GM23338 (cell line): Measurements from ENCODE around the gene RNFT1. TPM values are rescaled to one million over a fixed set of nuclear protein-coding genes. Genes with fewer than 3 reads are reported as not detected.
"Not testable (repeated sequence)": the region's sequence is repeated elsewhere in the genome, so short reads cannot be mapped to it uniquely, and the experiment has no call there.

Source experiments
- ATAC-seq: fragments of 200-7000 bp; cut with Tn5 transposase; 3 replicates; pipeline ENCODE4 v1.9.1; 2020
- DNase-seq: peaks from one replicate; pipeline ENCODE4 v3.0.0-alpha.2; 2015; ENCODE audit warnings: low spot score
- H2AFZ ChIP-seq: fragments of 200-600 bp; sonication (generic); 2 replicates; pipeline ENCODE4 v1.8.0; 2016; ENCODE audit warnings: antibody characterized with exemption, mild to moderate bottlenecking, moderate library complexity
- H3F3A ChIP-seq: fragments of 200-600 bp; sonication (generic); replicated peaks from 2 replicates; pipeline ENCODE4 v1.8.0; 2017; ENCODE audit warnings: antibody characterized with exemption, mixed run types, low read depth
- H3K27ac ChIP-seq: fragments of 200-600 bp; sonication (generic); 2 replicates; pipeline ENCODE4 v1.6.1; 2016; ENCODE audit warnings: low read depth
- H3K27me3 ChIP-seq: fragments of 200-600 bp; sonication (generic); 2 replicates; pipeline ENCODE4 v1.8.0; 2016; ENCODE audit warnings: mild to moderate bottlenecking, mixed run types, moderate library complexity; ENCODE audit not compliant: insufficient read depth
- H3K36me3 ChIP-seq: fragments of 200-600 bp; sonication (generic); 2 replicates; pipeline ENCODE4 v1.8.0; 2016; ENCODE audit warnings: mild to moderate bottlenecking; ENCODE audit not compliant: insufficient read depth
- H3K4me1 ChIP-seq: fragments of 200-600 bp; sonication (generic); 2 replicates; pipeline ENCODE4 v1.8.0; 2016; ENCODE audit warnings: mild to moderate bottlenecking, moderate library complexity; ENCODE audit not compliant: insufficient read depth
- H3K4me2 ChIP-seq: fragments of 200-600 bp; sonication (generic); 2 replicates; pipeline ENCODE4 v1.7.1; 2017; ENCODE audit warnings: mixed run types
- H3K4me3 ChIP-seq: fragments of 200-600 bp; sonication (generic); 2 replicates; pipeline ENCODE4 v1.6.1; 2016; ENCODE audit warnings: mixed run types
- H3K79me2 ChIP-seq: fragments of 200-600 bp; sonication (generic); replicated peaks from 2 replicates; pipeline ENCODE4 v1.8.0; 2017; ENCODE audit warnings: mild to moderate bottlenecking; ENCODE audit not compliant: insufficient read depth
- H3K9me2 ChIP-seq: fragments of 200-600 bp; sonication (generic); 2 replicates; pipeline ENCODE4 v1.8.0; 2017; ENCODE audit not compliant: insufficient read depth
- H4K20me1 ChIP-seq: fragments of 200-600 bp; sonication (generic); replicated peaks from 2 replicates; pipeline ENCODE4 v1.8.0; 2017; ENCODE audit warnings: mild to moderate bottlenecking; ENCODE audit not compliant: insufficient read depth
- H3K27ac Mint-ChIP-seq: 2 replicates; pipeline ENCODE4 v1.8.0; 2020; ENCODE audit warnings: inconsistent platforms, mild to moderate bottlenecking, moderate library complexity, mixed read lengths
- H3K27me3 Mint-ChIP-seq: 3 replicates; pipeline ENCODE4 v1.8.0; 2022; ENCODE audit warnings: low read depth, mild to moderate bottlenecking, moderate library complexity, mixed read lengths, inconsistent platforms; ENCODE audit not compliant: insufficient read depth, poor library complexity
- H3K36me3 Mint-ChIP-seq: 3 replicates; pipeline ENCODE4 v1.8.0; 2021; ENCODE audit warnings: low read depth, mild to moderate bottlenecking, inconsistent platforms, moderate library complexity, mixed read lengths
- H3K4me1 Mint-ChIP-seq: 3 replicates; pipeline ENCODE4 v1.8.0; 2020; ENCODE audit warnings: mild to moderate bottlenecking, inconsistent platforms, mixed read lengths
- H3K4me3 Mint-ChIP-seq: 3 replicates; pipeline ENCODE4 v1.8.0; 2021; ENCODE audit warnings: moderate library complexity, mild to moderate bottlenecking, inconsistent platforms, mixed read lengths
- H3K9me3 Mint-ChIP-seq: 3 replicates; pipeline ENCODE4 v1.8.0; 2020; ENCODE audit warnings: moderate library complexity, mild to moderate bottlenecking, inconsistent platforms, mixed read lengths
- EZH2phosphoT487 ChIP-seq: fragments of 200-600 bp; sonication (generic); IDR thresholded peaks from one replicate; pipeline ENCODE4 v1.8.1; 2018; ENCODE audit warnings: antibody characterized with exemption; ENCODE audit not compliant: unreplicated experiment
- POLR2AphosphoS5 ChIP-seq: IDR thresholded peaks from 2 replicates; pipeline ENCODE4 v1.6.1; 2016; ENCODE audit warnings: antibody characterized with exemption, low read depth
- ZNF114 ChIP-seq: fragments of 250-450 bp; sonication (Bioruptor Pico); IDR thresholded peaks from 2 replicates; pipeline ENCODE4 v1.5.0; 2020; ENCODE audit warnings: mild to moderate bottlenecking, moderate library complexity
- ZNF331 ChIP-seq: fragments of 250-450 bp; sonication (Bioruptor Pico); IDR thresholded peaks from 2 replicates; pipeline ENCODE4 v1.5.0; 2020; ENCODE audit warnings: low read depth, mild to moderate bottlenecking, moderate library complexity
- long read RNA-seq: library from polyadenylated mRNA; unstranded; transcript quantifications from one replicate; pipeline ENCODE4 v2.0.0, GENCODE V29; 2020; ENCODE audit not compliant: unreplicated experiment
- polyA plus RNA-seq: library from polyadenylated mRNA; unstranded; fragments of >200 nt; fragmentation: Nextera tagmentation; extraction: Ambion mirVana; gene quantifications from 2 replicates; pipeline ENCODE4 v1.2.1, GENCODE V29; 2016
- total RNA-seq: library from RNA; depleted of rRNA; stranded (reverse); fragments of >200 nt; shearing (Covaris generic); gene quantifications from 2 replicates; pipeline ENCODE4 v1.2.3, GENCODE V29; 2014; rRNA removed

Gene RNFT1
- total RNA-seq (4.1 and 5.4 TPM in 2 replicates), polyA plus RNA-seq (3.5 and 4.6 TPM in 2 replicates)
- long read RNA-seq, partial matches to known transcripts, result 1 of 8 reads
- long read RNA-seq, other reads (novel, unspliced or antisense), result 0 of 8 reads

- Histone ChIP-seq H2AFZ (peak within 1 kb of the TSS; percentile 100), H4K20me1 (no peaks in the 10 kb centered on the region), H3K27ac (no peak within 1 kb of the TSS), H3K79me2 (no peaks in the 10 kb centered on the region), H3F3A (peaks cover 7% of the 10 kb centered on the region; the same call in 1 of the 2 replicates), H3K27me3 (peaks cover 20% of the 10 kb centered on the region), H3K36me3 (no peaks in the 10 kb centered on the region), H3K9me2 (no peaks in the 10 kb centered on the region), H3K4me1 (no peaks in the 10 kb centered on the region), H3K4me3 (peak within 1 kb of the TSS; percentile 95), H3K4me2 (peak within 1 kb of the TSS; percentile 93)
- peak; percentile 93 for ATAC-seq
- H3K9me3 Mint-ChIP-seq, result no peaks in the 10 kb centered on the region; the same call in 2 of the 3 replicates
- H3K27me3 Mint-ChIP-seq, result peaks cover 13% of the 10 kb centered on the region
- H3K27ac Mint-ChIP-seq, result no peak within 1 kb of the TSS
- no peaks in the 10 kb centered on the region for H3K36me3 Mint-ChIP-seq
- peak; percentile 62 for TF ChIP-seq POLR2AphosphoS5
- TF ChIP-seq EZH2phosphoT487, result no peak
- TF ChIP-seq ZNF331 (CRISPR knock-in tag), result no peak
- TF ChIP-seq ZNF114 (CRISPR knock-in tag), result no peak
- peaks cover 6% of the 10 kb centered on the region; the same call in 2 of the 3 replicates for H3K4me1 Mint-ChIP-seq
- peak within 1 kb of the TSS; percentile 79 for H3K4me3 Mint-ChIP-seq
- peak; percentile 94 for DNase-seq
These were observed at the start of gene RNFT1 for GRCh38 chr17:59964482-59965328. Gene RNFT1, minus strand, starts transcription at chr17:59964740. Its CDS starts 77 bp downstream, at chr17:59964663.

- not testable (repeated sequence) for ATAC-seq, DNase-seq, H3K9me2 ChIP-seq, H4K20me1 ChIP-seq, H3K36me3 Mint-ChIP-seq, H3K4me1 Mint-ChIP-seq, H3K27me3 Mint-ChIP-seq, H3K4me3 ChIP-seq, H3K27ac Mint-ChIP-seq, H3K27me3 ChIP-seq, H3K27ac ChIP-seq, H3K79me2 ChIP-seq, H3K4me2 ChIP-seq, H3K9me3 Mint-ChIP-seq, H3F3A ChIP-seq, H3K36me3 ChIP-seq, H2AFZ ChIP-seq, H3K4me1 ChIP-seq, H3K4me3 Mint-ChIP-seq
These were observed 44.8 kb upstream of the RNFT1 start for GRCh38 chr17:60009326-60009725.

- peak; percentile 42; the same call in 1 of the 3 replicates for ATAC-seq
- not testable (repeated sequence) for H3K27ac ChIP-seq, DNase-seq, H3K4me3 ChIP-seq, H3K9me2 ChIP-seq, H3K36me3 Mint-ChIP-seq, H3F3A ChIP-seq, H4K20me1 ChIP-seq, H3K27me3 Mint-ChIP-seq, H3K79me2 ChIP-seq, H3K4me3 Mint-ChIP-seq, H3K4me1 Mint-ChIP-seq, H3K4me1 ChIP-seq, H3K9me3 Mint-ChIP-seq, H3K36me3 ChIP-seq, H3K27me3 ChIP-seq, H3K27ac Mint-ChIP-seq, H3K4me2 ChIP-seq, H2AFZ ChIP-seq
These were observed 43.8 kb upstream of the RNFT1 start for GRCh38 chr17:60008377-60008776.
